Measurements from ENCODE around the gene ACP2. TPM values are rescaled to one million over a fixed set of nuclear protein-coding genes. Genes with fewer than 3 reads are reported as not detected.
A peak's percentile ranks its signal among the peaks of the same experiment; 100 is the strongest.

The ACP2 gene
- total RNA-seq, 1 donor from 2014 or later: 22.5 TPM

DNA sequence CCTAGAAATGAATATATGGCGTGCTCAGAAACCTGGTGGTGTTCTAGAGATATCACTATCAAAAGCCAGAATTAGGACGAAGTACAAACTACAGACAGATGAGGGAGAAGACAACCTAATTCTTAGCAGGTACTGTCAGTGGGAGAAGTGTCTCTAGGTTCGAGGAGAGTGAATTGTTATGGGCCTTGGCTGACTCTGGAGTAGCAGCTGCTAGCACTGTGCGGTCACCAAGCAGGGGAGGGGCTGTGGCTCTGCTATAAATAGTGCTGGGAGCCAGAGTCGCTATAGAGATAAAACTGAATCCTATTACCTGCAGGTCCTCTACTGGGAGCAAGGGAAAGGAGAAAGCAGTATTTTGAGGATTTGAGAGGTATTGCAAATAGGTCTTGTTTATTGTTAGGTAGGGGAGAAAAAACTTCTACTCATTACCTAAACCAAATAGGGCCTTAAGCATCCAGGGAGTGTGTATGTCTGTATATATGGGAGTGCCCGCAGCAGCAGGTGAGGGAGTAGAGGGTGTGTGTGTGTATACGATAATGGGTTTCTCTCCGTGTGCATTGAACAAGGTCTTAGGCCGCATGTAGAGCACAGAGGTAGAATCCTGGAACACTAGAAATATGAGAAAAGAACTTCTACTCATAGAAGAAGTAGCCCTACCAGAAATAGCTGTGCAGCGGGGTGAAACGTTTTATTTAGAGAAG, 23.5 kb upstream of the ACP2 start:
- peaks cover 48% of the 10 kb centered on the region for H3K4me1 Mint-ChIP-seq

GRCh38 chr11:47271328-47271727, 22.7 kb upstream of the ACP2 start:
- peaks cover 32% of the 10 kb centered on the region for H3K36me3 Mint-ChIP-seq (ENCODE audit: low read depth)
- peak overlapping the region; percentile 51 for H3K27ac Mint-ChIP-seq
- peaks cover 48% of the 10 kb centered on the region for H3K4me1 Mint-ChIP-seq
- intact Hi-C loops (cut with micrococcal nuclease): loop anchor here (5.0 kb wide), 1 partner anchor 371 kb away; the partner anchor contains the start of gene MTCH2
- CTCF ChIA-PET: interaction anchor here (0.5 to 1.5 kb wide), 4 partner anchors 23 to 150 kb away, joined by 3 to 5 read pairs (median 4); partner anchors contain the start of gene ACP2
- POLR2A ChIA-PET: interaction anchor here (0.5 to 5.9 kb wide), 12 partner anchors 22 to 577 kb away, joined by 3 to 57 read pairs (median 4); partner anchors contain the start of genes ACP2, DDB2, NUP160 and PSMC3
- peak overlapping the region; percentile 85 for H3K4me3 Mint-ChIP-seq
- DNase-seq (no peak), ATAC-seq (ENCODE audit: low read depth) (no peak)
- H3K27me3 Mint-ChIP-seq: no peaks in the 10 kb centered on the region
- no peaks in the 10 kb centered on the region for H3K9me3 Mint-ChIP-seq
- TF ChIP-seq, protein P1, sequence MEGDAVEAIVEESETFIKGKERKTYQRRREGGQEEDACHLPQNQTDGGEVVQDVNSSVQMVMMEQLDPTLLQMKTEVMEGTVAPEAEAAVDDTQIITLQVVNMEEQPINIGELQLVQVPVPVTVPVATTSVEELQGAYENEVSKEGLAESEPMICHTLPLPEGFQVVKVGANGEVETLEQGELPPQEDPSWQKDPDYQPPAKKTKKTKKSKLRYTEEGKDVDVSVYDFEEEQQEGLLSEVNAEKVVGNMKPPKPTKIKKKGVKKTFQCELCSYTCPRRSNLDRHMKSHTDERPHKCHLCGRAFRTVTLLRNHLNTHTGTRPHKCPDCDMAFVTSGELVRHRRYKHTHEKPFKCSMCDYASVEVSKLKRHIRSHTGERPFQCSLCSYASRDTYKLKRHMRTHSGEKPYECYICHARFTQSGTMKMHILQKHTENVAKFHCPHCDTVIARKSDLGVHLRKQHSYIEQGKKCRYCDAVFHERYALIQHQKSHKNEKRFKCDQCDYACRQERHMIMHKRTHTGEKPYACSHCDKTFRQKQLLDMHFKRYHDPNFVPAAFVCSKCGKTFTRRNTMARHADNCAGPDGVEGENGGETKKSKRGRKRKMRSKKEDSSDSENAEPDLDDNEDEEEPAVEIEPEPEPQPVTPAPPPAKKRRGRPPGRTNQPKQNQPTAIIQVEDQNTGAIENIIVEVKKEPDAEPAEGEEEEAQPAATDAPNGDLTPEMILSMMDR (IDR thresholded peaks at IDR 0.05): no peak

More for the DNA sequence above, 23.5 kb upstream of the ACP2 start:
- ATAC-seq (ENCODE audit: low read depth) (no peak), DNase-seq (no peak)
- TF ChIP-seq, protein P1 (IDR thresholded peaks at IDR 0.05): no peak
- CTCF ChIA-PET: interaction anchor here (0.7 to 1.5 kb wide), 4 partner anchors 13 to 654 kb away, joined by 3 read pairs; no protein-coding TSS in a partner anchor
- H3K27me3 Mint-ChIP-seq: no peaks in the 10 kb centered on the region
- no peaks in the 10 kb centered on the region for H3K9me3 Mint-ChIP-seq
- peak overlapping the region; percentile 85 for H3K4me3 Mint-ChIP-seq
- H3K36me3 Mint-ChIP-seq (ENCODE audit: low read depth): peaks cover 40% of the 10 kb centered on the region
- peak overlapping the region; percentile 51 for H3K27ac Mint-ChIP-seq
- intact Hi-C loops (cut with micrococcal nuclease): loop anchor here (5.0 kb wide), 1 partner anchor 370 kb away; the partner anchor contains the start of gene MTCH2
- POLR2A ChIA-PET: interaction anchor here (0.6 to 5.9 kb wide), 5 partner anchors 23 to 654 kb away, joined by 3 to 57 read pairs (median 6); partner anchors contain the start of genes ACP2 and DDB2

DNA sequence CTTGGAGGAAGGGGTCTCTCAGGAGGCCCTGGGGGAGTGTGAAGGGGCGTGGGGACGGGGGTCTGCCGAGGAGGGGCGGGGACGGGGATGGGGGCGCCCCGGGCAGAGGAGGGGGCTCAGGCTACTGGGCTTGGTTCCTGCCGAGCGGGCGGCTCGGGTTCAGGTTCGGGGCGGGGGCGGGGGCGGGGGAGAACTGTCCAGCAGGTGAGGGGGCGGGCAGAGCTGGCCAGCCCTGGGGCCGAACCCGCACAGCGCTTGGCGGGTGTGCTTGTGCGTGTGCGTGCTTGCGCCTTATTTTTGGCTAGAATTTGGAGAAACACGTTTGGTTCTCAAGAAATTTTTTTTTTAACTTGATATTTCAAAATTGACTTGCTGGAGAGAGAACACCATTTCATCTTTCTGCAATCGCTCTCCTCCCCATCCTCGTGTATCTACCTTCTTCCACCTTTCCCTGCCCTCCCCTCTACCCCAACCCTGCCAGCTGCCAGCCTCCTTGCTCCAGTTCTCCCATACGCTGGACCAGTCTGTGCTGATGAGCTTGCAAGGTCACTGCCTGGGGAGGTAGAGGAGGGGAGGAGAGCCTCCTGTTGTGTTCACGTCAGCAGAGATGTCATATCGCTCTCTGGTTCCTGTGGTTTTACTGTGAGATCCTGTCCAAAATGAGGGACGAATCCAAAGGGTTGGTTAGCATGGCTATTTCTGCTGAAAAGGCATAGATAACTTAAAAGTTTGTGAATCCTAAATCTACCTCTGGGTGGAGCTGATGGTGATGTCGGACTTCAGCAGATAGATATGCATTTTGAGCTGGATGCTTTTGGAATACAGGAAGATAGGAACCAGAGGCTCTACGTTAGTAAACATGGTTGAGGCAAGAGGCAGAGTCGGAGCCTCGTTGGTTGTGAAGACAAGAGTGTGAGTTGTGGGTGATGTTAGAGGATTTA, 22.0 kb upstream of the ACP2 start:
- peak overlapping the region; percentile 85 for H3K4me3 Mint-ChIP-seq
- peaks cover 25% of the 10 kb centered on the region for H3K36me3 Mint-ChIP-seq (ENCODE audit: low read depth)
- H3K27ac Mint-ChIP-seq: peak overlapping the region; percentile 79
- no peaks in the 10 kb centered on the region for H3K27me3 Mint-ChIP-seq
- intact Hi-C loops (cut with micrococcal nuclease): loop anchor here (5.0 kb wide), 1 partner anchor 372 kb away; the partner anchor contains the start of gene MTCH2
- POLR2A ChIA-PET: interaction anchor here (0.6 to 5.9 kb wide), 17 partner anchors 19 to 658 kb away, joined by 3 to 57 read pairs (median 4); partner anchors contain the start of genes ACP2, DDB2, FNBP4 and NUP160
- H3K4me1 Mint-ChIP-seq: peaks cover 54% of the 10 kb centered on the region
- ATAC-seq (ENCODE audit: low read depth) (no peak), DNase-seq (no peak)
- TF ChIP-seq, protein P1 (IDR thresholded peaks at IDR 0.05): no peak
- CTCF ChIA-PET: interaction anchor here (1.0 to 1.5 kb wide), 3 partner anchors 22 to 142 kb away, joined by 3 to 5 read pairs (median 4); partner anchors contain the start of gene ACP2
- no peaks in the 10 kb centered on the region for H3K9me3 Mint-ChIP-seq

DNA sequence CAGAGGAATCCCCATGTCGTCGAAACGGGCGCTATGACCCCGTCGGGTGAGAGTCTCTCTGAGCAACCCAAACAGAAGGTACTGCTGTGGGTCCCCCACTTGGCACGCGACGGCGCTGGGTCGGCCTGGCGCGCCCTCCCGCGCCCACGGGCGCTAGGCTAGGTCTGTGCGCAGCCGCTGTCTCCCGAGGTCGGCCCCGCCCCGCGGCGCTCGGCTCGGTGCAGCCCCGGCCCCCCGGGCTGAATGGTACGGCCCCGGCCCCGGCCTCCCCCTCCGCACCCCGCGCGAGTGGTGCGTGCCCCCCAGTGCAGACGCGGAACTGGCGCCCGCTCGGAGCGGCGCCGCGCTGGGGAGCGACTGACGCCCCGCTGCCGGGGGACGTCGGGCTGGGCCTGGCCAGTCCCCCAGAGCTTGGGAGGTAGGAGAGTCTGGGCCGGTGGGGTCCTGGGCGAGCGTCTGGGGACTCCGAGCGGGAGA, 21.3 kb upstream of the ACP2 start, which contains the start of gene MADD:
MADD (plus strand) TSS at position 305 of the 477 bp plus-strand sequence.
- Mint-ChIP-seq H3K4me3 (peak within 1 kb of the TSS; percentile 93), H3K9me3 (no peaks in the 10 kb centered on the region), H3K27me3 (no peaks in the 10 kb centered on the region), H3K36me3 (ENCODE audit: low read depth) (peaks cover 17% of the 10 kb centered on the region), H3K4me1 (peaks cover 59% of the 10 kb centered on the region), H3K27ac (peak within 1 kb of the TSS; percentile 97)
- intact Hi-C loops (cut with micrococcal nuclease): loop anchor here (1.0 to 5.0 kb wide), 12 partner anchors 22 to 570 kb away; partner anchors contain the start of genes ACP2, AGBL2, ARHGAP1 and CELF1
- ATAC-seq (ENCODE audit: low read depth) (peak; percentile 84), DNase-seq (peak; percentile 90)
- POLR2A ChIA-PET: interaction anchor here (0.6 to 5.9 kb wide), 7 partner anchors 21 to 658 kb away, joined by 3 to 57 read pairs (median 6); partner anchors contain the start of genes ACP2, DDB2 and PSMC3
- CTCF ChIA-PET: no interaction called here
- TF ChIP-seq, protein P1 (IDR thresholded peaks at IDR 0.05): no peak
